GM18868 (cell line): Measurements from ENCODE around the gene HPCA.

Experiments
- ATAC-seq: cut with Tn5 transposase; IDR thresholded peaks from one replicate; pipeline ENCODE4 v1.9.1; 2021; ENCODE audit warnings: mild to moderate bottlenecking, moderate library complexity; ENCODE audit not compliant: unreplicated experiment

Gene HPCA

DNA sequence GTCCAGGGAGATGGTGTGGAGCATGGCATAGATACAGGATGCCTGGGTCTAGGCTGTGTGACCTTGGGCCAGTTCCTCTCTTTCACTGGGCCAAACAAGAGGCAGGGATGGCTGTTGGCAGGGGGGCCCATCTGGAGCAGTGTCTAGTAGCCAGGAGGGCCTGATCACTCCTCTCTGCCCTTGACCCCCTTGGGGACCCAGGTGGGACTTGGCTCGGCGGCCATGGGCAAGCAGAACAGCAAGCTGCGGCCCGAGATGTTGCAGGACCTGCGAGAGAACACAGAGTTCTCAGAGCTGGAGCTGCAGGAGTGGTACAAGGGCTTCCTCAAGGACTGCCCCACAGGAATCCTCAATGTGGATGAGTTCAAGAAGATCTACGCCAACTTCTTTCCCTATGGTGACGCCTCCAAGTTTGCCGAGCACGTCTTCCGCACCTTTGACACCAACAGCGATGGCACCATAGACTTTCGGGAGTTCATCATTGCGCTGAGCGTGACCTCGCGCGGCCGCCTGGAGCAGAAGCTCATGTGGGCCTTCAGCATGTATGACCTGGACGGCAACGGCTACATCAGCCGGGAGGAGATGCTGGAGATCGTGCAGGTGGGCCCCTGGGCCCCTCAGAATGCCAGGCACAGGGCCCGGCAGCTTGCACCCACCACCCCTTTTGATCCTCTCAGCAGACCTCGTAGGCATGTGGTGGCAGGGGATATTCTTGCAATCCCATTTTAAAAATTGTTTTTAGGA is 2.6 kb downstream of the HPCA start:
- ATAC-seq, result no peak

DNA sequence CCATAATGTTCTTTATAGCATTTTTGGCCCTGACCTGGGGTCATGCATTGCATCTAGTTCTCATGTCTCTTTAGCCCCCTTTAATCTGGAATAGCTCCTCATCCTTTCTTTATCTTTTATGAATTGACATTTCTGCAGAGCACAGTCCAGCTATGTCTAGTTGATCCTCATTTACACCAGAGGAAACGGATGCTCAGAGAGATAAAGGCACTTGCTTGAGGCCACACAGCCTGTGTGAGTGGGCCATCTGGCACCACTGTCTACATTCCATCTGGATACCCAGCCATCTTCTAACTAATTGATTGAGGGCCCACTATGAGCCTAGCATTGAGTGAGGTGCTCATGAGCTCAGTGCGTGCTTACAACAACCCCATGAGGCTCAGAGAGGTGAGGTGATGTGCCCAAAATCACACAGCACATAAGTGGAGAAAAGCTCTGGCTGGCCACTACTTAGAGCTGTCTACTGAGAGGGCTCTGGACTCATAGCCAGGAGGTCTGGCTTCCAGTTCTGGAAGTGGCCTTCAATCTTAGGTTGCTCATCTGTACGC is 3.5 kb downstream of the HPCA start:
- ATAC-seq, result no peak

DNA sequence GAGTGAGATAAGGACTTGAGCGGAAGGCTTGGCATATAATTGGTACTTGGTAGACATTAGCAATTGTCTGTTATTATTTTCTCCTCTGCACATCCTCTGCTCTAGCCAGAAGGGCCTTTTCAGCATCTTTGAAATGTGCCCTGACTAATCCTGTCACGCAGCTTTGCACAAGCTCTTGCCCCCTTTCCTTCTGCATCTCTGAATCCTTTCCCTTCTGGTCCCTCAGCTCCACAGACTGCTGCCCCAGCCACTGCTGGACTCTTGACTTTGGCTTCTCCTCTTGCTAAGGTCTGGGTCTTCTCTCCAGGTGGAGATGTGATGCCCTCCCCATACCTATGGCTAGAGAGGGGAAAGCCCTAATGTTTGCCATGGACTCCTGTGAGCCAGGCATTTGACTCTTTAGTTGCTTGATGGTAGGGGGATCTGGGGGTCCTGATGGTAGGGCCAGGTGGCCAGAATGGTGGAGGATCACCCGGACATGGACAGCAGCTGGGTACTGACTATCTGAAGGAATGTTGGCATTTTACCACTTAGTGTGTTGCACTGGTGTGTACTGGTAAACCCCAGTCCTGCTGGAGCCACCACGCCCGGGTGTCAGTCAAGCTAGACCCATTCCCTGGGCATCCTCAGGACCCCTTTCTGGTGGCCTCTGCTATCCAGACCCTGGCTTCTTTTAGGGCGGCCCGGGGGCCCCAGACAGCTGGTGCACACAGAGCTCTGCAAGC is 4.4 kb downstream of the HPCA start:
- no peak for ATAC-seq

DNA sequence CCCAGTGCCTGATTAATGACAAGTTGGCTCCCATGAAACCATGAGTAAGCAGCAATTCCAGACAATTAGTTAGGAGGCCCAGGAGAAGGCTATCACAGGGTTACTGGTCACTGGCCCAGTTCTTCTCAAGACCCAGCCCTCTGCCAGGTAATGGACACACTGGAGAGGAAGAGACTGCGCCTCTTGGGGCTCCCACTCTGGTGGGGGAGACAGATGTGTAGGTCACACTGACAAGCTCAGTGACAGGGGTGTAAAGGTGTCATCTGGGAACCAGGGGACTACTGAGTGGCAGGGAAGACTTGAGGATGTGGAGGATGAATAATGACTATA is 4.9 kb downstream of the HPCA start:
- no peak for ATAC-seq

DNA sequence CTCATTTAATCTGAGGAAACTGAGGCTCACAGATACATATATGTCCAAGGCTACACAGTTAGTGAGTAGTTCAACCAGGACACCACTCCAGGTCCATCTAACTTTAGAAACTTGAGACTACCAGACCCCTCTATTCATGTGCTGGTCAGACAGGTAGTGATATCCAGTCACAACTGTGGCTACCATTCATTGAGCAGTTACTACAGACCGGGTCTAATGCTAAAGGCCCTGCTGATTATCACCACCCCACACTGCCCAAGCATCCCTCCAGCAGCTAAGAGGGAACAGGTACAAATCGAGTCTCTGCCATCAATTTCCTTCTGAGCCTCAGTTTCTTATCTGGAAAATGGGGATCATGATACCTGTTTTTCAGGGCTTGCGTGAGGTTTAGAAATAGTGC is 5.3 kb downstream of the HPCA start:
- ATAC-seq, result no peak

DNA sequence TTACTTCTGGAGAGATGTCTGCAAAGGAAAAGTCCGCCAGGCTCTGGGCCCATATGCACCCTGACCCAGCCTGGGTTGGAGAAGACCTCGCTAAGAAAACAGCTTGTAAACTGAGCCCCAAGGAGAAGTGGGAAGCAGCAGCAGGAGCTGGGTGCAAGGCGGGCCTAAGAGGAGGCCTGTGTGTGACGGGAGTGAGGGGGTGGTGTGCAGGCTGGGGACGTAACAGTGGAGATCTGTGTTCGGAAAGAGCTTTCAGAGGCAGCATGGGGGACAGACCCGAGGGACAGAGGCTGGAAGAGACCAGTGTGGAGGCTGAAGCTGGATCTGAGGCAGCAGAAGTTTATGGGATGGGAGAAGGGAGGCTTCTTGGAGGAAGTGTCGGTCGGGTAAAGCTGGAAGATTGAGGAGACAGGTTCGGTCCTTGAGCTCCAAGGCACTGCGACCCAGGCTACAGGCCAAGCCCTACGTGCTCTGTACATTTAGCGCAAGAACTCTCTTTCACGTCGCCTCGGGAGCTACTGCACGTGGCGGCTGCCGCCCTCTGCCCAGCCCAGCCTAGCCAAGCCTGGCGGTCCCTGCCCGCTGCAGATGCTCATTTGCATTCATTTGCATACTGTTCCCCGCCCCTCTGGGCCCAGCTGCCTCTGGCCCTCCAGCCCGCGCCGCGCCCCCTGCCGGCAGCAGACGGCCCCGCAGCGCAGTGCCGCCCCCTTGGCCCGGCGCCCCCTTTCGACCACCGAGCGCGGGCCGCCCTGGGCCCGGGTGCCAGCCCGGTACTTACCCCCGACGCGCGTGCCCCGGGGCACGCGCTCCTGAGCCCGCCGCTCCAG is 6.3 kb downstream of the HPCA start:
- ATAC-seq, result no peak

DNA sequence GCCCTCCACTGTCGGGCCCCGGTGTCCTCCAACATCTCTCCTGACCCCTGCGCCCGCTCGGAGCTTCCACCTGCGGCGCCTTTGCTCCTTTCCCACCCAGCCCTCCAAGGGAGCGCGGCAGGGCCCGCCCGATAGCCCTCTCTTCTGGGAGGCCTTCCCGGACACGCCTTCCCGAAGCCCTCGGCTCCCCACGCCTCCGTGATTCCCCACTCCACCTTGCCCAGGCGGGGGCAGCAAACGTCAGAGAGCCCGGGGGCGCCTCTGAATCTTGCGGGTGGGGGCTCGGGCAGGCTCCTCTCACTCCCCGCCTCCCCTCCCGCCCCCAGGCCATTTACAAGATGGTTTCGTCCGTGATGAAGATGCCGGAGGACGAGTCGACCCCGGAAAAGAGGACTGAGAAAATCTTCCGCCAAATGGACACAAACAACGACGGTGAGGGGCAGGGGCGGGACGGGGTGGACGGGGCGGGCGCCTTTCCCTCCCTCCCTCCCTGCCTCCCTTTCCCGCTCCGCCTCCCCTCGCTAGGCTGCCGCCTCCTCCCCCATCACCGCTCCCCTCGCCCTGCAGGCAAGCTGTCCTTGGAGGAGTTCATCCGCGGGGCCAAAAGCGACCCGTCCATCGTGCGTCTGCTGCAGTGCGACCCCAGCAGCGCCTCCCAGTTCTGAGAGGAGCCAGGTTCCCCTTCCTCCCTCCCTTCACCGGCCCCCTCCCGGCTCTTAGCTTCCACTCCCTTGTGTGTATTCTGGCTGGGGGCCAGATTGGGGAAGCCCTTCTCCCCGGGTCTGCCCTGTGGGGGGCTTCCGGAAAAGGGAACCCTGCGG is 7.1 kb downstream of the HPCA start:
- ATAC-seq, result no peak

DNA sequence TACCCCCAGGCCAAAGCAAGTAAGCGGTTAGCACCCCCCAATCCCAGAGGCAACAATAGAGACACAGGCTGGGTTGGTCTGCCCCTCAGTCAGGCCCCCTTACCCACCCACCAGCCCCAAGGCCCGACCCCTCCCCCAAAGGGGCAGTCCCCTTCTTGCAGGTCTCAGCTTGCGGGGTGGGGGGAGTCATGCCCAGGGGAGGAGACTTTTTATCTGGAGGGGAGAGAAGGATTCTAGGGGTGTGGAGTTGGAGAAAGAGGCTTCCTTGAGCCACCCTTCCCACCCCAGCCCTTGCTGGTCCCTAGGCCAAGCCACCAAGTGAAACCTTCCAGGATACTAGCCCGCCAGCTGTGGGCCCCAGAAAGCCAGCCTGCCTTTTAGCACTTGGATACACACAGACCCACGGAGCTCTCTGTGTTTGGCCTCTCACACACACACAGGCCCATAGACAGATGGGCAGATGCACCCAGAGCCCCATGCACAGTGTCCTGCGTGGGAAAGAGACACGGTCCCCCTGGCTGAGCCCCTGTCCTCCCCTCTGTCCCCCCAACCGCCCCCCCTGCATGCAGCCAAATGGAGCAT is 7.8 kb downstream of the HPCA start:
- no peak for ATAC-seq

DNA sequence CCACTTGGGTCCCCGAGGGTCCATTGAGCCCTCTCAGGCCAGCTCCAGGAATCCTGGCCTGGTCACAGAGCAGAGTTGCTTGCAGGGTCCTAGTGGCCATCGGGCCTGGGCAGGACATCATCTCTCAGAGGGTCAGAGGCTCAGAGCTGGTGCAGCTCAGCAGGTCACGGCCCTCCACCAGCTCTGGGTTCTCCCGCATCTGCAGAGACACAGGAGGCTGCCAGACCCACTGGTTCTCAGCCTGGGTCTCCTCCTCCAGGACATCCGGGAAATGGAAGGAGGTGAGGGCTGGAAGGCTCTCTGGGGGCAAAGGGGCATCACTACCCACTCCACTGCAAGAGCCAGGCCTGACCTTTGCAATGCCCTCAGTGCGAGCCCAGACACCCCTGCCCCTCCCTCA is 8.4 kb downstream of the HPCA start:
- ATAC-seq, result no peak

DNA sequence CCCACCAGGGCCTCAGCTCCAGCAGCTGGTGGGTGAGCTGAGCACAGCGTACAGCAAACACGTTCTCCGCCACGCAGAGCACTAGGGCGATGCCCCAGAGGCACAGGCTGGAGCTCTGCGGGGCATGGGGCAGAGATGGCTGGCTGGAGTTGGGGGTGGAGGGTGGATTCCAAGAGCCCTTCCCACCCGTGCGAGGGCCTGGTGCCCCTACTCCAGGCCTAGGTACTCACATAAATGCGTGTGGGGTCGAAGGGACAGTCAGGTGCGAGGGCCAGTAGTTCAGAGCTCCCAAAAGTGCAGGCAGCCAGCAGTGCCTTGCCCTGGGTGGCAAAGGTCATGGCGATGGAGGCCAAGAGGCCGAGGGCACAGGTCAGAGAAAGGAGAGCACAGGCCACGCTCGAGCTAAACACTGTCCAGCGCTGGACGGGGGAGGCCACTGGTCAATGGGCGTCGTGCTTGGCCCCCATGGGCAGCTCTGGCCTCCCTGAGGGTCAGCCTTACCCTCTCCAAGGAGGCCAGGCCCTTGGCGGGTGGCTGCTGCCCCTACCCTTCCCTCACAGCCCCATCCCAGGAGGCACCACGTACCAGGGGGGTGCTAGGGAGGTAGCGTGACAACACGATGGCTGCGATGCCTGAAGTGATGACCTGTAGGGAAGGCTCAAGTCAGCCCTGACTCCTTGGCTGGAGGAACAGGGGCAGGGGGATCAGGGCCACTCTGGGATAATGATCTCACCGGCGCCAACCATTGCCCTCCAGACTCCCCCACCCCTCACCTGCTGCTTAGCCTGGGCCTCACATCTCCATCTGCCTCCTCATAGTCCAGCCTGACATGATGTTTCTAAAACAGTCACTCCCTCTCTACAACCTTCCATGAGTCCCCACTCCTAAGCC is 9.3 kb downstream of the HPCA start:
- no peak for ATAC-seq

DNA sequence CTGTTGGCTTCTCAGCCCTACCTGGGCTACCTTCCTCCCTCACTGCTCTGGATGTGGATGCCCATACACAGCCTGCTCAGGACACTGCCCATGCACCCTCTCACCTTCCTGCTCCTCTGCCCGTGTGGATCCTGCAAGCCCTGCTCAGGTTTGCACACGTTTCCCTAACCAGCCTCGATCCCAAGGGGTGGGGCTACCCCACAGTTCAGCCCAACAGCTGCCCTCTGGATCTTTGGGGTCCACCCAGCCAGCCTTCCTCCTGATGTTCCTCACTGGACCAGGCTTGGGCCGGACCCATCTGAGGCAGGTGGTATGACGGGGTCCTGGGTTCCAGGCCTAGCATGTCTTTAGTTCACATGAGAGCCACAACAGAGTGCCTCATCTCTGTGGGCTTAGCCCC is 10.2 kb downstream of the HPCA start:
- ATAC-seq, result no peak

DNA sequence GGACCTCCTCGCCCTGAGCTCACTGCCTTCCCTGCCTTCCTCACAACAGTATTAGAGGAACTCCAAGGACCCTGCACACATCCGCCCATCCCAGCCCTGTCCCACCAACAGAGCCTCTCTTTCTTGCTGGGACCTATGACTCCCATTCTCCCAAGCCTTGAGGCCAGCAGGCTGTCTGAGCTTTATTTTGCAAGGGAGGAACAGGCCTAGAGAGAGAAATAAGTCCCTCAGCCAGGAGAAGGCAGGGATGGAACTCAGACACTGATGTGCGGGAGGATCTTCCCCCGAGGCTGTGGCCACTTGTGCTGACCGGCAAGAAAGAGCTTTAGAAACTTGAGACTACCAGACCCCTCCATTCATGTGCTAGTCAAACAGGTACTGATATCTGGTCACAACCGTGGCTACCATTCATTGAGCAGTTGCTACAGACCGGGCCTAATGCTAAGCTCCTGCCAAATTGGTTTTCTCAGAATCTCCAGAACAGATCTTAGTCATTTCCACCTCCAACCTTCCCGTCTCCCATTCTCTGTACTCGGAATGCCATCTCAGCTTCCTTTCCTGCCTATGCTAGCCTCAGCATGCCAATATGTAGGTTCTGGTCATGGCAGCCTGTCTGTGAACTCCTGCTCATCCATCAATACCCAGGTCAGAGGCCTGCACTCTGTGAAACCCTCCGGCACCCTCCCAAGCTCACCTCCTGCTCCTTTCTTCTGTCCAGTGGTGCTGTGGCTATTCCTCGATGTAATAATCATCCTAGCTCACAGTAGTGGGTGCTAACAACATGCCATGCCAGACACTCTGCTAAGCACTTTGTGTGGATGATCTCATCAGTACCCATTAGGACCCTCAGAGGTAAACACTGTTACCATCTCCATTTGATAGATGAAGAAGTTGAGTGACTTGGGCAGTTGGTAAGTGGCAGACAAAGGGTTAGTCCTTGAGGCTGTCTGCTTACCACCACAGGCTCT is 11.1 kb downstream of the HPCA start:
- no peak for ATAC-seq

DNA sequence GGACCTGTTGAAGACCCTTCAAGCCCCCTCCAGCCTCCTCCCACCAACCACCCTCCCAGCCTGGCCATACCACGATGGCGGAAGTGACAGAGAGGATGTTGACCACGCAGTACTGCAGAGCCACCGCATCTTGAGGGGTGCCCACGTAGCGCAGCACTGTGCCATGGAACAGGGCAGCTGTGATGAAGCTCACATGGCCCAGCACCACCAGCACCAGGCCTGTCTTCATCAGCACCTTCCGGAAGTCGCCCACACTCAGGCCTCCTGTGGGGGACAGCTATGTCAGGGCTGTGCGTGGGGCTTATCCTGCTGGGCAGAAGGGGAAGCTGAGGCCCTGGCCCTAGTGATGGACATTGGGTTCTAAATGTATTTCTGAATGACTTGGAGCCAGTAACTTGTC is 11.8 kb downstream of the HPCA start:
- no peak for ATAC-seq

DNA sequence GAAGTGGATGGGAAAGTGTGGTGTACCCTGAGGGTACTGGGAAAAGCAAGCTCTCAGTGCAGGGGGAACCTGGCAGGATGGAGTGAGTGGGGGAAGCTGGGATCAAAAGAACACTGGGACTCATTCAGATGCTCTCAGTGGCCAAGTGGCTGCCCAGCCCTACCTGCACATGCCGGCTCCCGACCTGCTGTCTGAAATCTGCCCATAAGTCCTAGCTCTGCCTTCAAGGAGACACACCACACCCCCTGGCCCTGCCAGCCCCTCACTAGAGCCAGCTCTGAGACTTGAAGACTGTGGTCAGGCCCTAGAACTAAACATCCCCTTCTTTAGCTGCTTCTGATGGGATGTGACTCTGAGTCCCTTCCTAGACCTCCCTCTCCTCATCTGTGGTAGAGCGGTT is 12.7 kb downstream of the HPCA start:
- no peak for ATAC-seq

DNA sequence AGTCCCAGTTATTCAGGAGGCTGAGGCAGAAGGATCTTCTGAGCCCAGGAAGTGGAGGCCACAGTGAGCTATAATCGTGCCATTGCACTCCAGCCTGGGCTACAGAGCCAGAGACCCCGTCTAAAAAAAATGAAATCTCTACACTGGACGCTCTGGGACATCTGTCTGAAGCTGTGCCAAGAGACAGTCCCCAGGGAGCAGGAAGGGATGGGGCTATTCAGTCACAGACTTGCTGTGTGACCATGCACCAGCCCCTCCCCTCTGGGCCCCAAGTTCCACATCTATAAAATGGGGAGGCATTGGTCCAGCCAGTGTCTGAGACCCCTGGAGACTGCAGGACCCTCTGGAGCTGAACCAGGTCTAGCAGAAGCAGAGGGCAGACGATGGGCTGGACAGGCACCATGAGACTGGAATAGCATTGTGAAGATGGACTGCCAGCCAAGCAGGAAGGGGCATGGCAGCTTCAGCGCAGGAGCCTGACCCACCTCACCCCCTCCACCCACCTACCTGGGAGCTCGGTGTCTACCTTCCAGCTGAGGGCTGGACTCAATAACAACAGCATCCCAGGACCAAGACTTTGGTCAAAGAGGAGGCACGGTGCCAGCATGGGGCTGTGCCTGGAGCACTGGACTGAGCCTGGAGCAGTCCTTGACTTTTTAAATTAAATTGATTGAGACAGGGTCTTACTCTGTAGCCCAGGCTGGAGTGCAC is 13.4 kb downstream of the HPCA start:
- no peak for ATAC-seq

DNA sequence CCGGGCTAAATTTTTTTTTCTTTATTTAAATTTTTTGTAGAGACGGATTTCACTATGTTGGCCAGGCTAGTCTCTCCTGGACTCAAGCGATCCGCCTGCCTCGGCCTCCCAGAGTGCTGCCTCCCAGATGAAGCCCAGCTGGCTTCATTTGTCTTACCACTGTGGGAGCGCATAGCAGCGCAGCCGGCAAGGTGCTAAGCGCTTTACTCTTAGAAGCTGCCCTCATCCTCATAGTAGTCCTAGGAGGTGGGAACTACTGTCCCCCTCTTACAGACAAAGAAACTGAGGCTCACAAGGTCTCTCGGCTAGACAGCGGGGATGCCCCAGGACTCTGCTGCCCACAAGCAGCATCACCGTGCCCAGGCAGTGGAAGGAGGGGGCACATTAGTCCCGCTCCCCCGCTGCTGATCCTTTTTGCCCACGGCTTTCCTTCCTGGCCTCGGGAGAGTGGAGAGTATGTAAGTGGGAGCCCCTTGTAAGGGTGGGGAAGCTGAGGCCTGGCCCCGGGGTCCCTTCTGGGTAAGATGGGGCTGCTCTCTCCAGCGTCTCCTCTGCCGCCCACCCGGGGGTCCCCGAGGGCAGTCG is 14.2 kb downstream of the HPCA start:
- ATAC-seq, result no peak
